Measurements from ENCODE around the gene VTI1A. TPM values are rescaled to one million over a fixed set of nuclear protein-coding genes. Genes with fewer than 3 reads are reported as not detected.

VTI1A gene
- total RNA-seq, 1 donor from 2014 or later, result 29.7 TPM

DNA sequence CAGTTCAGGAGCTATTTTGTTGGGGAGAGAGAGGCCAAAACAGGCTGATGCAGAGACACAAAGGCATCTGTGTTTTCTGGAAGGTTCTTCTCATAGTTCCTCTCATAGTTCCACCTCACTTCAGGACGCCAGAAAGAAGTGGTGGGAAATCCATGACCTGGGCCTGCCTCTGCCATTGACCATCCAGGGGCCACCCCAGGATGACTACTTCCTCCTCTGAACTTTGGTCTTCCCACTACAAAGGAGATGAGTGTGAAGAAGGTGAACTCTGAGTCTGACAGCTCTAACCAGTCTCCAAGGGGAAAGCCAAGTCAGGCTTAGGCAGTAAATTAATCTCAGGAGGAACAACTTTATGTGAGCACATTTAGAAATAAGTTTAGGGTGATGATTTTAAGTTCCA, 327.2 kb downstream of the VTI1A start:
- no peaks in the 10 kb centered on the region for H3K27me3 ChIP-seq
- no peak for ATAC-seq
- H3K4me1 ChIP-seq, result peaks cover 6% of the 10 kb centered on the region
- intact Hi-C loops (cut with DNase I), result no loop called here
- H3K9me3 ChIP-seq, result no peaks in the 10 kb centered on the region
- DNase-seq, result no peak
- no peaks in the 10 kb centered on the region for H3K36me3 ChIP-seq
- no peak overlapping the region for H3K4me3 ChIP-seq
- TF ChIP-seq, protein P1, sequence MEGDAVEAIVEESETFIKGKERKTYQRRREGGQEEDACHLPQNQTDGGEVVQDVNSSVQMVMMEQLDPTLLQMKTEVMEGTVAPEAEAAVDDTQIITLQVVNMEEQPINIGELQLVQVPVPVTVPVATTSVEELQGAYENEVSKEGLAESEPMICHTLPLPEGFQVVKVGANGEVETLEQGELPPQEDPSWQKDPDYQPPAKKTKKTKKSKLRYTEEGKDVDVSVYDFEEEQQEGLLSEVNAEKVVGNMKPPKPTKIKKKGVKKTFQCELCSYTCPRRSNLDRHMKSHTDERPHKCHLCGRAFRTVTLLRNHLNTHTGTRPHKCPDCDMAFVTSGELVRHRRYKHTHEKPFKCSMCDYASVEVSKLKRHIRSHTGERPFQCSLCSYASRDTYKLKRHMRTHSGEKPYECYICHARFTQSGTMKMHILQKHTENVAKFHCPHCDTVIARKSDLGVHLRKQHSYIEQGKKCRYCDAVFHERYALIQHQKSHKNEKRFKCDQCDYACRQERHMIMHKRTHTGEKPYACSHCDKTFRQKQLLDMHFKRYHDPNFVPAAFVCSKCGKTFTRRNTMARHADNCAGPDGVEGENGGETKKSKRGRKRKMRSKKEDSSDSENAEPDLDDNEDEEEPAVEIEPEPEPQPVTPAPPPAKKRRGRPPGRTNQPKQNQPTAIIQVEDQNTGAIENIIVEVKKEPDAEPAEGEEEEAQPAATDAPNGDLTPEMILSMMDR (IDR thresholded peaks at IDR 0.05), result no peak
- H3K27ac ChIP-seq, result no peak overlapping the region

DNA sequence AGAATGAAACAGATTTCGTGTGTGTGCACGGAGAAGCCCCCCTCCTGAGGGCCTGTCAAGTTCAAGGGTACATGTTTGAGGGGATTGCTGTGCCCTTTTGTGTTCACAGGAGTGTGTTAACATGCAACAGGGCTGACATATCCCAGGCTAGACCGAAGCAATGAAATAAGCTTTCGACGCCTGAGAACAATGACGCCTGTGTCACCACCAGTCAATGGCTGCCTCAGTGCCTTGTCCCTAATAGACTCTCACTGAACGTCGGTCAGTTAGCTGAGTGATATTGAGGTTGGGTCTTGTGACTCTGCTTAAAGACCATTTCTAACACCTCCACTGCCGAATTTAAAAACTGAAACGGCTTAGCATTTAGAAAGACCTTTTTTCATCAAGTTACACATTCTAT, 327.8 kb downstream of the VTI1A start:
- Histone ChIP-seq H3K9me3 (no peaks in the 10 kb centered on the region), H3K4me1 (peaks cover 9% of the 10 kb centered on the region), H3K27ac (no peak overlapping the region), H3K4me3 (no peak overlapping the region), H3K27me3 (no peaks in the 10 kb centered on the region), H3K36me3 (no peaks in the 10 kb centered on the region)
- TF ChIP-seq, protein P1 (IDR thresholded peaks at IDR 0.05), result no peak
- intact Hi-C loops (cut with DNase I), result no loop called here
- ATAC-seq (no peak), DNase-seq (no peak)

DNA sequence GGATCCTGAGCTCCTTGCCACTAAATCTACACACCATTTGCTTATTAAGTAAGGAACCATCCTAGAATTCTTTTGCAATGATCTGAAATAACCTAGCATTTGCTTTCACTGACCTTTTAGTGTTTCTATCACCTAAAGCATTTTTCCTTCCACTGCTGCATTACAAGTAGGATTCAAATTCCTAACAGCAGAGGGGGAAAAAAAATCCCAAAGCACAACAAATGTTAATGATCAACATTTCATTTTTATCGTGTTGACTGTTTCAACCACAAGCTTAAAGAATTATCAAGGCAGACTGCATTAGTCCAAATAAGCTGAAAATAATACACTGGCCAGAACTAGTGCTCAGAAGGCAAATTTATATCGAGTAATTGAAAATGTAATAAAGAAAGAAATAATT, 328.4 kb downstream of the VTI1A start:
- Histone ChIP-seq H3K27ac (no peak overlapping the region), H3K27me3 (no peaks in the 10 kb centered on the region), H3K4me1 (peaks cover 10% of the 10 kb centered on the region), H3K4me3 (no peak overlapping the region), H3K36me3 (no peaks in the 10 kb centered on the region), H3K9me3 (no peaks in the 10 kb centered on the region)
- DNase-seq (no peak), ATAC-seq (no peak)
- intact Hi-C loops (cut with DNase I), result no loop called here
- TF ChIP-seq, protein P1 (IDR thresholded peaks at IDR 0.05), result no peak

DNA sequence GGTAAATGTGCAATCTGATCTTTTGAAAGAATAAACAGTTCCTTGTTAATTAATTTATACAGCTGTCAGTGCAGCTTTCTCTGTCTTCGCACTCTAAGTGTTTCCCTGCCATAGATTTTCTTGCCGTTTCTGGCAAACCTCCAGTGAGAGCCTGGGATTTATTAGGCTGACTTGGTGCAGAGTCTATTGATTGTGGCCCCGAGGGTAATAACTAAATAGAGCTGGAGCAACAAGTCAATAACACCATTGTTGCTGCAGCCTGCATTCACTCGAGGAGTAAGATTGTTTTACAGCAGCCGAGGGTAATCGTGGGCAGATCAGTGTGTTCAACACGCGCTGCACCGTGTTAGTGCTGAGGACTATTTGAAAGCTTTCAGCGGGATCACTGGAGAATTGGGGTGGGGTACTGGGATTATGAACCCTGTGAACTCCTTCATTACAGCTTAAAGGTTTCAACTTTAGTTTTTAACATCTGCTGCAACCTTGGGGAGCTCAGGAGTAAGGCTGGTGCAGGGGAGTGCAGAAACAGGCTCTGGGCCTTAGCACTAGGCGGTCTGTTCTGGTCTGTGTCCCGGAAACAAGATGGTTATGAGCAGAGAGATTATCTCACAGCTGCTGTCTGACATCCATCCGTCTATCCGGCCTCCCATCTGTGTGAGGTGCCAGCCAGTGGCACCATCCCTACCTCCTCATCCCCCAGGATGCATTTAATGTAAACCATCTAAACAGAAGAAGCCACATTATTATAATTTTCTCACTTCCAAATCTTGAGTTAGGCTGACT, 329.1 kb downstream of the VTI1A start:
- no peak for DNase-seq
- Histone ChIP-seq H3K4me3 (no peak overlapping the region), H3K27me3 (no peaks in the 10 kb centered on the region), H3K4me1 (peaks cover 10% of the 10 kb centered on the region), H3K27ac (no peak overlapping the region), H3K36me3 (no peaks in the 10 kb centered on the region), H3K9me3 (no peaks in the 10 kb centered on the region)
- intact Hi-C loops (cut with DNase I), result no loop called here
- TF ChIP-seq, protein P1 (IDR thresholded peaks at IDR 0.05), result no peak
- no peak for ATAC-seq

DNA sequence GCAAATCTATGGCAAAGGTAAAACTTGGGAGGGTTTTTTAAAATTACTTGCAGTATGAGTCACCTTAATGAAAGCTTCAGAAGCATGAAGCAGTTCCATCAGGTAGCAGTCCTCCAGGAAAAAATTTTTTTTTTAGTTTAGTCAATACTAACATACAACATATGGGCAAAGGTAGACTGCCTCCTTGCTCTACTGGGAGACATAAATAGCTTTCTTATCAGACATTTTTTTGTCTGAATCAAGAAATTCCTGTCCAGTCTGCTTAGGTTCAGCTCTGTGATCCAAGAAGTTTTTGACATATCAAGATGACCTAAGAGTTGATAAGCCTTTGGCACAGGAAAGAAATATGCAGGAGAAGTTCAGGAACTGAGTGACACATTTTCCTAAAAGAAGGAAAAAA, 331.6 kb downstream of the VTI1A start:
- Histone ChIP-seq H3K4me1 (peaks cover 10% of the 10 kb centered on the region), H3K9me3 (no peaks in the 10 kb centered on the region), H3K27me3 (no peaks in the 10 kb centered on the region), H3K36me3 (no peaks in the 10 kb centered on the region), H3K27ac (no peak overlapping the region), H3K4me3 (no peak overlapping the region)
- no peak for DNase-seq
- intact Hi-C loops (cut with DNase I), result no loop called here
- TF ChIP-seq, protein P1 (IDR thresholded peaks at IDR 0.05), result no peak
- ATAC-seq, result no peak

Data from upper lobe of right lung (tissue), 1 donor.